H7 (cell line): ENCODE results near the gene RASGEF1C. TPM values are rescaled to one million over a fixed set of nuclear protein-coding genes. Genes with fewer than 3 reads are reported as not detected.
"Not testable (repeated sequence)": the region's sequence is repeated elsewhere in the genome, so short reads cannot be mapped to it uniquely, and the experiment has no call there.

ENCODE experiments used
- DNase-seq: peaks from one replicate; pipeline ENCODE4 v3.0.0; 2012
- H3K27me3 ChIP-seq: 2 replicates; pipeline ENCODE4 v1.6.0; 2011; ENCODE audit warnings: mild to moderate bottlenecking, low read length; ENCODE audit not compliant: control insufficient read depth, insufficient read depth
- H3K36me3 ChIP-seq: replicated peaks from 2 replicates; pipeline ENCODE4 v1.5.1; 2011; ENCODE audit warnings: low read length; ENCODE audit not compliant: control insufficient read depth, insufficient read depth
- H3K4me3 ChIP-seq: 2 replicates; pipeline ENCODE4 v1.5.1; 2011; ENCODE audit warnings: low read depth, mild to moderate bottlenecking, control low read depth, low read length, moderate library complexity; ENCODE audit not compliant: insufficient read depth
- total RNA-seq: library from RNA; depleted of rRNA; stranded (reverse); fragments of >200 nt; shearing (Covaris generic); gene quantifications from 2 replicates; pipeline ENCODE4 v1.2.3, GENCODE V29; 2014

Gene RASGEF1C
- total RNA-seq, 1 experiment from 2014 or later, result 1.4 TPM

- Histone ChIP-seq H3K4me3 (no peak overlapping the region), H3K27me3 (no peaks in the 10 kb centered on the region), H3K36me3 (no peaks in the 10 kb centered on the region)
- peak; percentile 63 for DNase-seq
Observed at GRCh38 chr5:180097163-180097894, 111.7 kb downstream of the RASGEF1C start.

DNA sequence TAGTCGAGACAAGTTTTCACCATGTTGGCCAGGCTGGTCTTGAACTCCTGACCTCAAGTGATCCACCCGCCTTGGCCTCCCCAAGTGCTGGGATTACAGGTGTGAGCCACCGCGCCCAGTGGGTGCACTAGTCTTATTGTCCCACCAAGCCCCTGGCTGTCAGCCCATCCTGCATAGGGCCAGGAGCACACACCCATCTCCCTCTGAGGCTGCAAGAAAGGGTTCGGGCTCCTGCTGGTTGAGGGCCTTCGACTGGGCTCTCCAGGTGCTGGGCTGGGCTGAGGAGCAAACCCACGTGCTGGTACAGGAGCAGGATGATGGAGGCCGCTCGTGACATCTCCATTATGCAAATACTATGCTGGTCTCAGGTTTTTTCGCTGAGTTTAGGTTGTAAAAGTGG is 112.4 kb downstream of the RASGEF1C start:
- no peak for DNase-seq
- H3K27me3 ChIP-seq, result no peaks in the 10 kb centered on the region

DNA sequence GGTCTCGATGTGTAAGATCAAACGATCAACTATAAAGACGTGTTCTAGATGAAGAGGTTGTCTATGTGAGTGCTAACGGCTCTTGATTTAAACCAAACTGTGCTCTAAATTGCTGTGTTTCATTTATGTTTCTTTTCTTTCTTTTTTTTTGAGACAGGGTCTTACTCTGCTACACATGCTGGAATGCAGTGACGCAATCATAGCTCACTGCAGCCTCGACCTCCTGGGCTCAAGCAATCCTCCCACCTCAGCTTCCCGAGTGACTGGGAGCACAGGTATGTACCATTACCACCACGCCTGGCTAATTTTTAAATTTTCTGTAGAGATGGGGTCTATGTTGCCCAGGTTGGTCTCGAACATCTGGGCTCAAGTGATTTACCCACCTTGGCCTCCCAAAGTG is 113.5 kb downstream of the RASGEF1C start:
- Histone ChIP-seq H3K4me3 (no peak overlapping the region), H3K27me3 (no peaks in the 10 kb centered on the region), H3K36me3 (no peaks in the 10 kb centered on the region)
- no peak for DNase-seq

More for the DNA sequence above, 112.4 kb downstream of the RASGEF1C start:
- H3K36me3 ChIP-seq, result no peaks in the 10 kb centered on the region
- no peak overlapping the region for H3K4me3 ChIP-seq

- Histone ChIP-seq H3K27me3 (no peaks in the 10 kb centered on the region), H3K36me3 (no peaks in the 10 kb centered on the region), H3K4me3 (no peak overlapping the region)
- no peak for DNase-seq
Observed at GRCh38 chr5:180093651-180094382, 115.2 kb downstream of the RASGEF1C start.

- Histone ChIP-seq H3K36me3 (no peaks in the 10 kb centered on the region), H3K4me3 (no peak overlapping the region), H3K27me3 (no peaks in the 10 kb centered on the region)
- DNase-seq, result no peak
Observed at GRCh38 chr5:180093241-180093640, 115.8 kb downstream of the RASGEF1C start.

GRCh38 chr5:180090769-180091546 is 118.1 kb downstream of the RASGEF1C start:
- peak; percentile 77 for DNase-seq
- Histone ChIP-seq H3K27me3 (no peaks in the 10 kb centered on the region), H3K4me3 (peak overlapping the region; percentile 47; the same call in 1 of the 2 replicates), H3K36me3 (no peaks in the 10 kb centered on the region)

GRCh38 chr5:180090098-180090768 is 118.8 kb downstream of the RASGEF1C start:
- peak; percentile 96 for DNase-seq
- no peaks in the 10 kb centered on the region for H3K27me3 ChIP-seq
- no peaks in the 10 kb centered on the region for H3K36me3 ChIP-seq
- H3K4me3 ChIP-seq, result peak overlapping the region; percentile 47

DNA sequence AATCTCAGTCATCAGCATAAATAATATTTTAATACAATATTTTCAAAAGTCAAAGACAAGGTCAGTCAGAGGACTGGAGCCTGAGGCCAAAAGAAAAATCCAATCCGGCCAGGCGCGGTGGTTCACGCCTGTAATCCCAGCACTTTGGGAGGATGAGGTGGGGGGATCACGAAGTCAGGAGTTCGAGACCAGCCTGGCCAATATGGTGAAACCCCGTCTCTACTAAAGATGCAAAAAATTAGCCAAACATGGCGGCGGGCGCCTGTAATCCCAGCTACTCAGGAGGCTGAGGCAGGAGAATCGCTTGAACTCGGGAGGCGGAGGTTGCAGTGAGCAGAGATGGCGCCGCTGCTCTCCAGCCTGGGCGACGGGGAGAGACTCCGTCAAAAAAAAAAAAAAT is 119.4 kb downstream of the RASGEF1C start:
- H3K4me3 ChIP-seq, result peak overlapping the region; percentile 47
- H3K27me3 ChIP-seq, H3K36me3 ChIP-seq, DNase-seq: not testable (repeated sequence)

GRCh38 chr5:180088561-180088960 is 120.5 kb downstream of the RASGEF1C start:
- DNase-seq, result no peak
- H3K27me3 ChIP-seq, result no peaks in the 10 kb centered on the region
- H3K4me3 ChIP-seq, result no peak overlapping the region
- no peaks in the 10 kb centered on the region for H3K36me3 ChIP-seq

GRCh38 chr5:180086816-180087399 is 122.1 kb downstream of the RASGEF1C start:
- Histone ChIP-seq H3K4me3 (no peak overlapping the region), H3K36me3 (no peaks in the 10 kb centered on the region), H3K27me3 (no peaks in the 10 kb centered on the region)
- DNase-seq, result no peak

DNA sequence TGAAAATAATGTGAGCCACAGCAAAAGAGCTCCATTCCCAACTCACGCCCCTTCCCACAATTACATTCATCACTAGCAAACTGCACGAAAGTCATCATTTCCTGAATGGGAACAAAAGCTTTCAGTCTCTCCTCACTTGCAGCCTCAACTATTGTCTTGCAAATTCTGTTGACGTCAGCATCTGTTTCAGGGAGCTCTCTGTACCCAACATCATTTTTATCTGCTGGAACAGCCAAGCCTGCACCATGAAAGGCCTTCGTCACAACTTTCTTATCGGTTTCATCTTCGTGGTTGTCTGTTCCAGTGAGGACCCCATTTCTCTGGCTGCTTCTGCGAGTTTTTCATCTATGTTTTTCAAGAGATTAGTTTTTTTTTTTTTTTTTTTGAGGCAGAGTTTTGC is 123.2 kb downstream of the RASGEF1C start:
- DNase-seq, result no peak
- Histone ChIP-seq H3K27me3 (no peaks in the 10 kb centered on the region), H3K4me3 (no peak overlapping the region), H3K36me3 (no peaks in the 10 kb centered on the region)

- Histone ChIP-seq H3K4me3 (no peak overlapping the region), H3K36me3 (no peaks in the 10 kb centered on the region), H3K27me3 (no peaks in the 10 kb centered on the region)
- no peak for DNase-seq
Observed at GRCh38 chr5:180084638-180085561, 124.1 kb downstream of the RASGEF1C start.

DNA sequence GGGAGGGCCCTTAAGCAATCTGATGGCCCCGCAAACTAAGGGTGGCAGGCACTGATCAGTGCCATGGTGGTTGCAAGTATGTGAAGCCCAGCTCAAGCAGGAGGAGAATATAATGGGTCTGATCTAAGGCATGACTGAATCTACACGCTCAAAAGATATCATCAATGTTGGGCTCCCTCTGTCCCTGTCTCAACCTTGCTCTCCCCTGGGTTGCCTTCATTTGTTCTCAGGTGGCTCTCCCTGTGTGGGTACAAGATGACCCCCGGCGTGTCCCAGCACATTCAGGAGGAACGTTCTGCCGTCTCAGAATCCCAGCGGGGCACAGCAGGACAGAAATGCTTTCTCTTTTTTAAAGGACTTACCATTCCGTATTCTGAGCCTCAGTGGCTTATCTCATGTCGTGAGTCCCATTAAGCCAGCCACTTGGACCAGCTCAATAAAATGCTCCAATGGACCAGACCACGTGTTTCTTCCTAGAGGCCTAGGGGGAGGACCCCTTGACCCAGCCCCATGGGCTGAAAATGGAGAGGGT is 125.4 kb downstream of the RASGEF1C start:
- Histone ChIP-seq H3K4me3 (no peak overlapping the region), H3K27me3 (no peaks in the 10 kb centered on the region), H3K36me3 (no peaks in the 10 kb centered on the region)
- no peak for DNase-seq
